ENCODE results near the gene GAS7.

- TF ChIP-seq POLR2A (IDR thresholded peaks at IDR 0.05) (no peak), CTCF (IDR thresholded peaks at IDR 0.05) (no peak)
These were observed 11.5 kb downstream of the GAS7 start for GRCh38 chr17:10186771-10187410.
